Left renal cortex interstitium (tissue), 4 donors: ENCODE results near the gene SH3GL1. TPM values are rescaled to one million over a fixed set of nuclear protein-coding genes. Genes with fewer than 3 reads are reported as not detected.
"Not testable (repeated sequence)": the region's sequence is repeated elsewhere in the genome, so short reads cannot be mapped to it uniquely, and the experiment has no call there.

Experiments
- DNase-seq, 4 donors: peaks; one replicate each; pipeline ENCODE4 v3.0.0-alpha.2; 2013; ENCODE audit warnings: low read depth in 4 of 4, low spot score in 2 of 4, missing footprints in 1 of 4
- polyA plus RNA-seq, 4 donors: library from polyadenylated mRNA; unstranded; fragments of 120-200 nt; gene quantifications; one replicate each; pipeline ENCODE4 v1.2.1, GENCODE V29; 2013; ENCODE audit not compliant: insufficient read length in 4 of 4

SH3GL1 gene
- polyA plus RNA-seq, 4 donors: 51.5 to 82.9 (median 75.5) TPM

DNA sequence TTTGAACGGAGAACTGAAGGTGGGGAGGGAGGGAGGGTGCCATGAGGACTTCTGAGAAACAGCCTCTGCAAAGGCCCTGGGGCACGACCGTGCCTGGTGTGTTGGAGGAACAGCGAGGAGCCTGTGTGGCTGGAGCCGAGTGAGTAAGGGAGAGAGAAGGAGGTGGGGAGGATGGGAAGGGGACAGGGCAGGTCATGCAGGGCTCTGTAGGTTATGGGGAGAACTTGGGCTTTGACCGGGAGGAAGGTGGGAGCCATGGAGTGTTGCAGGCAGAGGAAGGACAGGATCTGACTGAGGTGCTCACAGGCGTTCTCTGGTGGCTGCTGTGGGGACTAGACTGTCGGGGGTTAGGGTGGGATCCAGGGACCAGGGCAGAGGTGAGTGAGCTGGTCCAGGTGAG is 50.2 kb downstream of the SH3GL1 start:
- no peak for DNase-seq

DNA sequence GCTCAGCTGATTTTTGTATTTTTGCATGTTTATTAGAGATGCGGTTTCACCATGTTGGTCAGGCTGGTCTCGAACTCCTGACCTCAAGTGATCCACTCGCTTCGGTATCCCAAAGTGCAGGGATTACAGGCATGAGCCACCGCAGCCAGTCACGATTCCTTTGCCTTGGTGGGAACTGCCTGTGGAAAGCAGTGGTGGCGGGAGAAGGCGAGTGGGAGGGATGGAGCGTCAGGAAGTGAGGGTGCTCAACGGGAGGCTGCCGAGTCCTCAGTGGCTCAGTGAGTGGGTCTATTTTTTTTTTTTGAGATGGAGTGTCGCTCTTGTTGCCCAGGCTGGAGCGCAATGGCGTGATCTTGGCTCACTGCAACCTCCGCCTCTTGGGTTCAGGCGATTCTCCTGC is 51.1 kb downstream of the SH3GL1 start:
- DNase-seq: not testable (repeated sequence)

DNA sequence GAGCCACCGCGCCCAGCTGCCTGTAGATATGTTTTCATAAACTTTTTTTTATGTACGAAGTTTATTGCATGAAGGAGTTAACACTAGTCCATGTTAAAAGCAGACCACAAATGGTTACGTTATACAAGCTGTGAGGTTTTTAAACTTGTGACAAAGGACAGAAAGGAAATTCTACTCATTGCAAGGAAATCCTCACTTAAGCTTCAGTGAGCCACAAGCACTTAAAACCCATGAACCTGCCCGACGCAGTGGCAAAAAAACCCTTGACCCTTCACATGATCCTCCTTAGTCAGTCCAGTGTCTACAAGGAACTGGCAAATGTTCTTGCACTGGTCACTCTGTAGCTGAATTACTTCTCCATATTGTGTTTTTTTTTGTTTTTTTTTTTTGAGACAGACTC is 52.8 kb downstream of the SH3GL1 start:
- DNase-seq: no peak

- DNase-seq: no peak
Observed at GRCh38 chr19:4346020-4346383, 54.3 kb downstream of the SH3GL1 start.

DNA sequence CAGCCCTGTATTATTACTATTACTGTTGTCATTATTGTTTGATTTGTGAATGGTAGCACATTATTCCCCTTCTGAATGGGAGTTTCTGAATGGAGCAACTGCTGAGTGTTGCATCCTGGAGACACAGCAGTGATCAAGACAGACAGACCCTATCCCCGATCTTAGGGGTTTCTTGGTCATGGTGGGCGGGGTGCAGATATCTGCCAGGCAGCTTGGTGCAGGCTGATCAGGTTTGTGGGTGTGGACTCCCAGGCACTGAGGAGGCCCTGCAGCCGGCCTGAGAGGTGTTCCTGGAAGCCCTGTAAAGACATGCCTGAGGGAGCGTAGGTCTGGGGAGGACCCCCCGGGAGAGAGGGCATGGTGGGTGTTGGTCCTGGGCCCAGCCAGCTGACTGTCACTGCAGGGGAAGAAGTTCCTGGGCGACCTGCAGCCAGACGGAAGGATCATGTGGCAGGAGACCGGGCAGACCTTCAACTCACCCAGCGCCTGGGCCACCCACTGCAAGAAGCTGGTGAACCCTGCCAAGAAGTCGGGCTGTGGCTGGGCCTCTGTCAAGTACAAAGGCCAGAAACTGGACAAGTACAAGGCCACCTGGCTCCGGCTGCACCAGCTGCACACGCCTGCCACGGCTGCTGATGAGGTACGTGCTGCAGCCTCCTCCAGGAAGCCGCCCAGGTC is 54.9 kb downstream of the SH3GL1 start:
- DNase-seq: no peak

DNA sequence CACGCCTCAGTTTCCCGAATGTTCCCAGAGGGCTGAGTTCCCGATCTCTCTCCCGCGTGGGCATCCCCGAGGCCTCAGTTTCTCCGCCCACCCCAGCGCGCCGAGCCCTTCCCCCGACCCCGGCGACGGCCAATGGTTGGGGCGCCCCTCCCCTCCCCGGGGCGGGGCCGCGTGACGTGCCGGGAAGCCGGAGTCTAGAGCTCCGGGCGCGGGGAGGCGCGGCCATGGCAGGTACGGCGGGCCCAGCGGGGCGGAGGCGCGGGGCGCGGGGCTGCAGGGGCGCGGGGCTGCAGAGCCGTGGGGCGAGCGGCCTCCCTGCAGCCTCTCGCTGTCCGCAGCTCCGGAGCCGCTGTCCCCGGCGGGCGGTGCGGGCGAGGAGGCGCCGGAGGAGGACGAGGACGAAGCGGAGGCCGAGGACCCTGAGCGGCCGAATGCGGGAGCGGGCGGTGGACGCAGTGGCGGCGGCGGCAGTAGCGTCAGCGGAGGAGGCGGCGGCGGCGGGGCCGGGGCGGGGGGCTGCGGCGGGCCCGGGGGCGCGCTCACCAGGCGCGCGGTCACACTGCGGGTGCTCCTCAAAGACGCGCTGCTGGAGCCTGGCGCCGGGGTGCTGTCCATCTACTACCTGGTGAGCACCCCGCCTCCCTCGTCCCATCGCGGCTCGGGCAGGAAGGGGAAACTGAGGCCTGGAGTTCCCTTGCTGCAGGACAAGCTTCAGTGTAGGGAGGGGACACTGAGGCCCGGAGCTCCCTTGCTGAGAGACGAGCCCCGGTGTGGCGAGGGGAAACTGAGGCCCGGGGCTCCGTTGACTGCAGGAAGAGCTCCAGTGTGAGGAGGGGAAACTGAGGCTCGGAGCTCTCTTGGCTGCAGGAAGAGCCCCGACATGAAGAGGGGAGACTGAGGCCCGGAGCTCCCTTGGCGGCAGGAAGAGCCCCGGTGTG is 56.7 kb downstream of the SH3GL1 start, which contains the start of gene MPND:
Gene MPND (plus strand): TSS at position 193 of the 938 bp plus-strand sequence. CDS start 32 bp downstream, at position 225.
- peak in 2 of 4 donors; percentile 82 to 87 for DNase-seq

DNA sequence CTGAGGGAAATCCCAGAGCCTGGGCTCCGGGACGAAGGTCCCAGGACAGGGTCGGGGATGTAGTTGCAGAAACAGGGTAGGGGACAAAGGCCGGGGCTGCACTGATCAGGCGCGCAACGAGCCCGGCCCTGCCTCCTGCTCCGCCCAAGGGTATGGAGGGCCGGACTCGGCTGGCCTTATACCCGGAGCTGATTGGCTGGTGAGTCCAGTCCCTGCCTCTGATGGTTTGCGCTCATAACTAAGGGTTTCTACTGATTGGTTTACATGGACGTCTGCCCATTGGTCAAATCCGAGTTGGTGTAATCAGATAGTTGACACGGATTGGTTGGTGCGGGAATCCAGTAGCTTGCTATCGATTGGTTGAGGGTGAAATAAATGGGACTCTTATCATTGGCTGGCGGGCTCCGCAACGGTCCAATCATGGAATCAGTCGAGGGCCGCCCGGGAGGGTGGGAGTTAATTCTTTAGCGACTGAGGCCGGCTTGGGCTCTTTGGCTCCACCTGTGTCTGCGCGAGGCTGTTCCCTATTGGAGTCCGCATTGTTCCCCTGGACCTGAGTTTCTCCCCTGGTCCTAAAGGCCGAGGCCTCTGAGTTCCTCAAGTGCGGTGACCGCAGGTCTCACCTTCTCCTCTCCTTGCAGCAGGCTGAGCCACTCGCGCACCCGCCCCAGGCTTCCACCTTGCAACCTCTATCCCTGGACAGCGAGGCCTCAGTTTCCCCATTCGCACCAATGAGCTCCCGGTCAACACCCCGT is 57.6 kb downstream of the SH3GL1 start:
- DNase-seq: peak; percentile 99 to 100 (median 100)

DNA sequence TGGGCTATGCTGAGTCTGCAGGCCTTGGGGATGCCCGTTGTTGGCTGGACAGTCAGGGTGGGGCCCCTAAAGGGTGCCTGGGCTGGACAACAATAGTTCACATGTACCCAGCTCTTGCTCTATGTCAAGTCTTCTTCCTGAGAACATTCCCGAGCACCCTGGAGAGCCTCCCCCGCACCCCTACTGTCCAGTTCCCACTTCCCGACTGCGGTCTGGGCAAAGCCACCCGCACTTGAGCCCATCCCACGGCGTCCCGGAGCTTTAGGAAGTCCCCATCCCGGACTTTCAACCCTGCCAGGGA is 58.1 kb downstream of the SH3GL1 start:
- DNase-seq: peak in 1 of 4 donors; percentile 73

DNA sequence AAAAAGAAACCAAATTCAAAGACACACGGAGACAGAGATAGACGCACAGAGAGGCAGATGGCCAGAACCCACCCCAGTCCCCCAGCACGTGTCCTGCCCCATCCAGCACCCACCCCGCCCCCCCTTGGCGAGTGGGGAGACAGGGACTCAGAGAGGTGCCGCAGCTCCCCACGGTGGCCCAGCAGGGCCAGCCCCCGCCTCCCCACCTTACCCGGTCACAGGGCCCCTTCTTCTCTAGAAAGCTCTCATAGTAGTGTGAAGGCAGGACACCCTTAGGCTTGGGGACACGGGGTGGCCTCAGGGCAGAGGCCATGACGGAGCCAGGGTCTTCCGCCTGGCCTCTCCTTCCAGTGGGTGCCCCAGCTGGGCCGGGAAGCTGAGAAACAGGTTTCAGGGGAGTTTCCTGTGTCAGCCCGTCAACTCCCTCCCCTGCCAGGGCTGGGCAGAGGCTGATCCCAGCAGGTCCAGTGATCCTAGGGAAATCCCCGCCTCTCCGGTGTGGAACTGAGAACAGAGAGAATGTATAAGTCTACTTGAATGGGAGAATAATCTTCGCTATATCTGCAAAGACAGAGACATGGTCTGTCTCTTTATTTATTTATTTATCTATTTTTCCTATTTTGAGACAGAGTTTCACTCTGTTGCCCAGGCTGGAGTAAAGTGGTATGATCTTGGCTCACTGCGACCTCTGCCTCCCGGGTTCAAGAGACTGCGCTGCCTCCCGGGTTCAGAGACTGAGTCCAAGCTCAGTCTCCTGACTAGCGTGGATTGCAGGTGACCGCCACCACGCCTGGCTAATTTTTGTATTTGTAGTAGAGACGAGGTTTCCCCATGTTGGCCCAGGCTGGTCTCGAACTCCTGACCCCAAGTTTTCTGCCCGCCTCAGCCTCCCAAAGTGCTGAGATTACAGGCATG is 61.6 kb downstream of the SH3GL1 start, which contains the start of gene STAP2:
Gene STAP2 (minus strand): TSS at position 387 of the 915 bp plus-strand sequence. CDS start 74 bp downstream, at position 313.
- no peak for DNase-seq

- DNase-seq: no peak
Observed at GRCh38 chr19:4337906-4338440, 62.4 kb downstream of the SH3GL1 start.

DNA sequence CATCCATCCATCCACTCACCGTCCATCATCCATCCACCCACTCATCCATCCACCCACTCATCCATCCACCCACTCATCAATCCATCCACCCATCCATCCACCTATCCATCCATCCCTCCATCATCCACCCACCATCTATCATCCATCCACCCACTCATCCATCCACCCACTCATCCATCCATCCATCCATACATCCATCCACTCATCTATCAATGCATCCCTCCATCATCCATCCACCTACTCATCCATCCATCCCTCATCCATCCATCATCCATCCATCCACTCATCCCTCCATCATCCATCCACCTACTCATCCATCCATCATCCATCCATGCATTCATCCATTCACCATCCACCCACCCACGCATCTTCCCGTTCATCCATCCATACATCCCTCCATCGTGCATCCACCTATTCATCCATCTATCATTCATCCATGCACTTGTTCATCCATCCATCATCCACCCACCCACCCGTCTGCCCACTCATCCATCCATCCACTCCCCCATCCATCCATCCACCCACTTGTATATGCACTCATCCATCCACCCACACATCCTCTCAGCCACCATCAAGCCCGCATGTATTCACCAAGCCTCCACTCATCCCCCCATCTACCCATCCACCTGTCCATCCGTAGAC is 65.3 kb downstream of the SH3GL1 start:
- no peak for DNase-seq

- no peak for DNase-seq
Observed at GRCh38 chr19:4329858-4330257, 70.5 kb downstream of the SH3GL1 start.

DNA sequence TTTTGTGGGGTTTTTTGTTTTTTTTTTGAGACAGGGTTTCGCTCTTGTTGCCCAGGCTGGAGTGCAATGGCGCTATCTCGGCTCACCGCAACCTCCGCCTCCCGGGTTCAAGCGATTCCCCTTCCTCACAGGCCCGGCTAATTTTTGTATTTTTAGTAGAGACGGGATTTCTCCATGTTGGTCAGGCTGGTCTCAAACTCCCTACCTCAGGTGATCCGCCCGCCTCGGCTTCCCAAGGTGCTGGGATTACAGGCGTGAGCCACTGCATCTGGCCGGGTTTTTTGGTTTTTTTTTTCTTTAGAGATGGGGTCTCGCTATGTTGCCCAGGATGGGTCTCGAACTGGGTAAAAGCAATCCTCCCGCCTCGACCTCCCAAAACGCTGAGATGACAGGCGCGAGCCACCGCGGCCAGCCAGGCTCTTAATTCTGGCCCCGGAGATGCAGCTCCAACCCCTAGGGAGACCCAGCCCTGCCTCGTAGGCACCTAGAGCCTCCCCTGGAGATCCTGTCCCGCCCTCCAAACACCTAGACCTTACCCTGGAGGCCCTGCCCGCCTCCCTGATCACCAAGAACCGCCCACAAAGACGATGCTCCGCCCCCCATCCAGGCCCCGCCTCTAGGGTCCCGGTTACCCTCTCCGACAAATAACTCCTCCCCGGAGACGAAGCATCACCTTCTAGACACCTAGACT is 71.2 kb downstream of the SH3GL1 start:
- DNase-seq: not testable (repeated sequence)

DNA sequence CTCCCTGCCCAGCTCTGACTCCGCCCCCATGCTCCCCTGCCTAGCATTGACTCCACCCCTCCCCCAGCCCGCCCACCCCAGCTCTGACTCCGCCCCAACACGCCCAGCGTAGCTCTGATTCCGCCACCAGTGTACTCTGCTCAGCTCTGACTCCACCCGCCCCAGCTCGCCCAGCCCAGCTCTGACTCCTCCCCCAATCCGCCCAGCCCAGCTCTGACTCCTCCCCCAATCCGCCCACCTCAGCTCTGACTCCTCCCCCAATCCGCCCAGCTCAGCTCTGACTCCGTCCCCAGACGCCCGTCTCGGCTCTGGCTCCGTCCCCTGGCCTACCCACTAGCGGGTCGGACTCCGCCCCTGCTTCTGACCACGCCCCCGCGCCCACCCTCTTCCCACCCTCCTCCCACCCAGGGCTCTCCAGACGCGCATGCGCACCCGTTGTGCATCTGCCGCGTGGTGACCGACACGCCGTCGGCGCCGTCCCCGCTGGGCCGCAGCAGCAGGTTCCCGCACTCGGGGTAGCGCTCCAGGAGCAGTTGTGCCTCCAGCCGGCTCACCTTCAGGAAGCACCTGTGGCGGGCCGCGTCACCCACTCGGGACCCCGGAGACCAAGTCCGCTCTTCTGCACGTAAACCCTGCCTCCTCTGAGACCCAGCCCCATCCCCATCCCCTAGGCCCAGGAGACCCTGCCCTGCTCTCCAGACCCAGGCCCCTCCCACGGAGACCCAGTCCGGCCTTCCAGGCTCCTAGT is 71.9 kb downstream of the SH3GL1 start:
- DNase-seq: peak; percentile 74 to 91 (median 88)

DNA sequence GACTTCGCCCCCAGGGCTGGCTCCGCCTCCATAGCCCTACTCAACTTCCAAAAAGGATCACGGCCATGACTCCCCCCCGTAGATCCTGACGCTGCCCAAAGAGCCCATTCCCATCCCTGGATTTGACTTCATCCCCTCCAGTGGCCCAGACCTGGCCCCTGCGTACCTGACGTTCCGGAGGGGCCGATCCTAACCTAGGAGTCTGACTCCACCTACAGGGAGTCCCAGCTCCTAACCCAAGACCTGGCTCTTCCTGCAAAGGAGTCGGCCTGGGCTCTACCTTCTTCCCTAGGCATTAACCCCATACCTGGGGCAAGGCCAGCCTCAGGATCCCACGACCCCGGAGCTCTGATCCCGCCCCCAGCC is 72.5 kb downstream of the SH3GL1 start:
- no peak for DNase-seq

GRCh38 chr19:4327252-4327876 is 73.0 kb downstream of the SH3GL1 start:
- no peak for DNase-seq

DNA sequence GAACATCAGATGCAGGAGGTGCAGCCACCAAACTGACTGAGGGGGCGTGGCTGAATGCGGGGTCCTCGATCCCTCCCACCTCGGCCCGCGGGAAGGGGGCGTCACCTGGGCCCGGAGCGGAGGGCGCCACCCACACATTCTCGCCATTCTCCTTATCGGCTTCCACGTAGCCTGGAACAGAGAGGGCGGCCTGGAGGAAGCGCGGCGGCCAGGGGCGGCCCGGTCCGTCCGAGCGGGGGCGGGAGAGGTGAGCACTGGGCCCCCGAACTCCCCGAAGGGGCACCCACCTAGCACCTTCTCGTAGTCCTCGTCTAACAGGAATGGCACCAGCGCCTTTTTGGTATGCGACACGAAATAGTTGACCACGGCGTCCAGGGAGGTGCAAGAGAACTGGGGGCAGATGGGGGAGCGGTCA is 73.5 kb downstream of the SH3GL1 start:
- no peak for DNase-seq
